ENCODE measurements around the gene FBLIM1.

Gene FBLIM1

GRCh38 chr1:15775706-15776105 is 17.1 kb downstream of the FBLIM1 start:
- H3K27ac ChIP-seq (ENCODE audit: low read depth, low read length), result no peak overlapping the region
- no peak overlapping the region for H3K4me3 ChIP-seq (ENCODE audit: insufficient read depth, low read length, poor library complexity, severe bottlenecking)
- H3K9ac ChIP-seq (ENCODE audit: low read length), result no peak overlapping the region
- H3K36me3 ChIP-seq (ENCODE audit: low read length), result no peaks in the 10 kb centered on the region
- H4K20me1 ChIP-seq (ENCODE audit: low read depth, low read length), result no peaks in the 10 kb centered on the region
- H3F3A ChIP-seq (ENCODE audit: insufficient read depth), result no peaks in the 10 kb centered on the region
- TF ChIP-seq EZH2phosphoT487 (conservative IDR thresholded peaks at IDR 0.05; ENCODE audit: low read length) (no peak), CTCF (IDR thresholded peaks at IDR 0.05; ENCODE audit: insufficient read depth, low read length, poor library complexity, severe bottlenecking) (no peak)
- H3K9me3 ChIP-seq (ENCODE audit: insufficient read depth, low read length), result no peaks in the 10 kb centered on the region
- H3K4me2 ChIP-seq (ENCODE audit: low read depth, low read length, poor library complexity, severe bottlenecking), result no peak overlapping the region
- H3K79me2 ChIP-seq (ENCODE audit: insufficient read depth, low read length), result no peaks in the 10 kb centered on the region
- no peak overlapping the region for H2AFZ ChIP-seq (ENCODE audit: low read depth, low read length, severe bottlenecking)
- no peaks in the 10 kb centered on the region for H3K9me2 ChIP-seq (replicated peaks; ENCODE audit: insufficient read depth, low read length)
- no peaks in the 10 kb centered on the region for H3K27me3 ChIP-seq (ENCODE audit: low read length)

GRCh38 chr1:15777909-15778707 is 19.5 kb downstream of the FBLIM1 start:
- TF ChIP-seq CTCF (IDR thresholded peaks at IDR 0.05; ENCODE audit: insufficient read depth, low read length, poor library complexity, severe bottlenecking) (no peak), EZH2phosphoT487 (conservative IDR thresholded peaks at IDR 0.05; ENCODE audit: low read length) (no peak)
- no peaks in the 10 kb centered on the region for H3K36me3 ChIP-seq (ENCODE audit: low read length)

GRCh38 chr1:15785683-15786082 is 27.1 kb downstream of the FBLIM1 start:
- no peak for TF ChIP-seq CTCF (IDR thresholded peaks at IDR 0.05; ENCODE audit: insufficient read depth, low read length, poor library complexity, severe bottlenecking)
- TF ChIP-seq EZH2phosphoT487 (conservative IDR thresholded peaks at IDR 0.05; ENCODE audit: low read length), result no peak
- H3K4me3 ChIP-seq (ENCODE audit: insufficient read depth, low read length, poor library complexity, severe bottlenecking), result no peak overlapping the region
- no peaks in the 10 kb centered on the region for H3K9me3 ChIP-seq (ENCODE audit: insufficient read depth, low read length)
- H3K36me3 ChIP-seq (ENCODE audit: low read length), result no peaks in the 10 kb centered on the region
- H3K9me2 ChIP-seq (replicated peaks; ENCODE audit: insufficient read depth, low read length), result no peaks in the 10 kb centered on the region
- no peak overlapping the region for H2AFZ ChIP-seq (ENCODE audit: low read depth, low read length, severe bottlenecking)
- H3K79me2 ChIP-seq (ENCODE audit: insufficient read depth, low read length), result no peaks in the 10 kb centered on the region
- no peak overlapping the region for H3K9ac ChIP-seq (ENCODE audit: low read length)
- no peaks in the 10 kb centered on the region for H4K20me1 ChIP-seq (ENCODE audit: low read depth, low read length)
- H3K27me3 ChIP-seq (ENCODE audit: low read length), result no peaks in the 10 kb centered on the region
- H3K27ac ChIP-seq (ENCODE audit: low read depth, low read length), result no peak overlapping the region
- H3F3A ChIP-seq (ENCODE audit: insufficient read depth), result no peaks in the 10 kb centered on the region
- no peak overlapping the region for H3K4me2 ChIP-seq (ENCODE audit: low read depth, low read length, poor library complexity, severe bottlenecking)

More at GRCh38 chr1:15777909-15778707, 19.5 kb downstream of the FBLIM1 start:
- Histone ChIP-seq H3F3A (ENCODE audit: insufficient read depth) (no peaks in the 10 kb centered on the region), H3K9me3 (ENCODE audit: insufficient read depth, low read length) (no peaks in the 10 kb centered on the region), H4K20me1 (ENCODE audit: low read depth, low read length) (no peaks in the 10 kb centered on the region), H3K9me2 (replicated peaks; ENCODE audit: insufficient read depth, low read length) (no peaks in the 10 kb centered on the region), H3K27me3 (ENCODE audit: low read length) (no peaks in the 10 kb centered on the region), H3K27ac (ENCODE audit: low read depth, low read length) (no peak overlapping the region), H3K79me2 (ENCODE audit: insufficient read depth, low read length) (no peaks in the 10 kb centered on the region), H3K4me3 (ENCODE audit: insufficient read depth, low read length, poor library complexity, severe bottlenecking) (no peak overlapping the region), H2AFZ (ENCODE audit: low read depth, low read length, severe bottlenecking) (no peak overlapping the region), H3K4me2 (ENCODE audit: low read depth, low read length, poor library complexity, severe bottlenecking) (no peak overlapping the region), H3K9ac (ENCODE audit: low read length) (no peak overlapping the region)

Data from SU-DHL-6 (cell line).